ENCODE data around the gene TJP1.
"Not testable (repeated sequence)": the region's sequence is repeated elsewhere in the genome, so short reads cannot be mapped to it uniquely, and the experiment has no call there.

The TJP1 gene

DNA sequence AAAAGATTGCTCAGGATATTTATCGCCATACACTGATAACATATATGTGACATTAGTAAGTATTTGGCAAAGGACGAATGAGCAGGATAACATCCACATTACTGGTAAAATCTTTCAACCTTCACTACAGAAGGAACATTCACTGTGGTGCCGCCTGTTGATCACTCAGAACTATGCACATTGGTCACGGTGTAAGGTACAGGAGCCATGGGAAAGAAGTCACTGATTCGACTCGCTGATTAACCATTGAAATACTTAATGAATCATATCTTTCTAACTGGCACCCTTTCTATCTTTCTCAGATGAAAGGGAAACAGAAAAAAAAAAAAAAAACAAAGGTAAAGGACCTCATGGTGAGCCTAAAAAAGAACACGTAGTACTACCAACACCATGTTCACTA, 68.8 kb downstream of the TJP1 start:
- no peak for DNase-seq (ENCODE audit: low spot score)

DNA sequence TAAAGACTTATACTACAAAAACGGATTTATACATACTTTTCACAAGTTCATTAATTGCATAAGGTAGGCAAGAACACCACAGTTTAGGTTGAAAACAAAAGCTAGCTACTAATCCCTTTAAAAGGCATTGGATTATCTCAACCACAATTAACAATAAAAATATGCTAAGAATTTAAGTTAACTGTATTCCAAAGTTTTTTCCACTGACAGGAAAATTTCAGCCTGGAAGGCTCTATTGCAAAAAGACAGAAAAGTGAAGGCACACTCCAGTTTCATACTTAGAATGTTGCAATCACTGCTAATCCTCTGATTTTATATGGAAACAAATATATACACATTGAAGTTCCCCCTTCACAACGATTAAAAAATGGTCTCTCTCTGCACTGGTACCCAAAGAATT, 71.5 kb downstream of the TJP1 start:
- DNase-seq (ENCODE audit: low spot score): no peak

DNA sequence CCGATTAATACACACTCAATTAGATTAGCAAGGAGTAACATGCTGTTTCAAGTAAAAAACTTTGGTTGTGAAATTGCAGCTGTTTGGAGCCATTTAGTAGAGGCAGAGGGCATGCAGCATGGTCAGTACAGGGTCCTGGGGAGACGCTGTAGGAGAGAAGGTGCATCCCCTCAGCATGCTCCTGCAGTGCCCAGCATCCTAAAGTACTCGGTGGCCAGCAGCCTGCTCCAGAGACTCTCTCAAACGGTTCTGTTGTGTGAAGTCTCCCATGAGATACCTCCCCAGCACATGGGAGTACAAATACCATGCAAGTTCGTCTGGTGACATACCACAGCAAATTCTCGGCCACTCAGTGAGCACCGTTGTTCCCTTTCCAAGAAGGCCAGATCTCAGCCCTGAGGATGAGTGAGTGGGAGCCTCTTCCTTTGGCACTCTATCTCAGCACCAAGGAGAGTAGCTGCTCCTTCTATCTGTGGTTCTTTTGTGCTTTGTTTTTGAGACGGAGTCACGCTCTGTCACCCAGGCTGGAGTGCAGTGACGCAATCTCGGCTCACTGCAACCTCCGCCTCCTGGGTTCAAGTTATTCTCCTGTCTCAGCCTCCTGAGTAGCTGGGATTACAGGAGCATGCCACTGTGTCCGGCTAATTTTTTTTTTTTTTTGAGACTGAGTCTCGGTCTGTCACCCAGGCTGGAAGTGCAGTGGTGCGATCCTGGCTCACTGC, 72.7 kb downstream of the TJP1 start:
- DNase-seq (ENCODE audit: low spot score): no peak

DNA sequence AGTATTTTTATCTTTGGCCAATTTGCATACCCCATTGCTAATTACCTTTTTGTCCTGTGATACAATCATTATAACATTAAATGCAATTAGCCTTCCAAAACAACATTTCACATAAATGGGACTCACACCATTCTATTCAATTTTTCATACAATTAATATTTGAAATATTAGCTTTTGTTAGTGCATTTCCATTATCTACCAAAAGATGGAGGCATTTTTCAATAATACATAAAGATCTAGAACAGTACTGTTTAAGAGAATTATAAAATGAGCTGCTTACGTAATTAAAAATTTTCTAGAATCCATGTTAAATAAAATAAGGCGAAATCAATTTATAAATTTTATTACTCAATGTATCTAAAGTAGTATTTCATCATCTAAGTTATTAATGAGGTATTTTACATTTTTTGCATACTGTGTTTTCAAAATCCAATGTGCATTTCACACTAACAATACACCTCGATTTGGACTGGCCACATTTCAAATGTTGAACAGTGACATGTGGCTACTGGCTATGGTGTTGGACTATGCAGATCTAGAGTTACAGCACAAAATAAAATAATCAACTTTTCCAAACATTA, 74.3 kb downstream of the TJP1 start:
- DNase-seq (ENCODE audit: low spot score): no peak

DNA sequence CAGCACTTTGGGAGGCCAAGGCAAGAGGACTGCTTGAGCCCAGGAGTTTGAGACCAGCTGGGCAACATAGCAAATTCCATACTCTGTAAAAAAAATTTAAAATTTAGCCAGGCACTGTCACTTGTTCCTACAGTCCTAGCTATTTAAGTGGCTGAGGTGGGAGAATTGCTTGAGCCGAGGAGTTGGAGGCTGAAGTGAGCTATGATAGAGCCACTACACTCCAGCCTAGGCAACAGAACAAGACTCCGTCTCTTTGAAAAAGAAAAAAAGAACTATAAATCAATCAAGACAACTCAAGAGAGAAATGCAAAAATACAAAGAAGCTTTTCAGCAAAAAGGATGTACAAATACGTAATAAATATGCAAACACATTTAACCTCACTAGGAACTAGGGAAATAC, 78.8 kb downstream of the TJP1 start:
- no peak for DNase-seq (ENCODE audit: low spot score)

DNA sequence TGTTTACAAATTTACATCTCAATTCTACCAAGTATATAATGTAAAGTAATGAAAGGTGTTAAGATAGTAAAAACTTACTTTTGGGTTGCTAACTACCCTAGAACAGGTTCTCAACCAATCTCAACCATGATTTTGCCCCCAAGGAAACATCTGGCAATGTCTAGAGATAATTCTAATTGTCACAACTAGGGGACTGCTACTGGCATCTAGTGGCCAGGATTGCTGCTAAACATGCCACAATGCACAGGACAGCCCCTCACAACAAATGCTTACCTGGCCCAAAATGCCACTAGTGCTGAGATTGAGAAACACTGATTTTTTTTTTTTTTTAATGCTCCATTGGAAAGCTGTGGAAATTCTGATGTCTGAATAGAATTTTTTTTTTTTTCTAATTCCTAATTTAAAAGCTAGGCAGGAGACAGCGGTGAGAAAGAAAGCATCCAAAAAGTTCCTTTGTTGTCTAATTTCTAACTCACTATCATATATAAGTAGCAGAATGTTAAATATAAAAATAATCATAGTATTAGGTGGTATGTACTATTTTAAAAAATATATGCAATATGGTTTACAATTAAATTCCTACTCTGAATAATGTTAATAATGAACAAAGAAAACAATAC, 81.5 kb downstream of the TJP1 start:
- DNase-seq (ENCODE audit: low spot score): no peak

DNA sequence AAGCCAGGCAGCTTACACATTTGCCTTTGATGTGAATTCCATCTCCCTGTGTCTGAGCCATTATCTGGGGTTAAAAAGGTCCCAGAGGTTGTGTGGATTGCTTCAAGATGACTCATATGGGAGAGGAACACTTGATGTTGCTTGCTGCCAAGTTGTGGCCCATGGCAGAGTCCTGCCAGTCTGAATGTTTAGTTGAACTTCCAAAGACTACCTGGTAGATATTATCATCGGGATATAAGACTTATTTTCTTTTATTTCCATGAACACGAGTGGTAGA, 85.6 kb downstream of the TJP1 start:
- DNase-seq (ENCODE audit: low spot score): no peak

DNA sequence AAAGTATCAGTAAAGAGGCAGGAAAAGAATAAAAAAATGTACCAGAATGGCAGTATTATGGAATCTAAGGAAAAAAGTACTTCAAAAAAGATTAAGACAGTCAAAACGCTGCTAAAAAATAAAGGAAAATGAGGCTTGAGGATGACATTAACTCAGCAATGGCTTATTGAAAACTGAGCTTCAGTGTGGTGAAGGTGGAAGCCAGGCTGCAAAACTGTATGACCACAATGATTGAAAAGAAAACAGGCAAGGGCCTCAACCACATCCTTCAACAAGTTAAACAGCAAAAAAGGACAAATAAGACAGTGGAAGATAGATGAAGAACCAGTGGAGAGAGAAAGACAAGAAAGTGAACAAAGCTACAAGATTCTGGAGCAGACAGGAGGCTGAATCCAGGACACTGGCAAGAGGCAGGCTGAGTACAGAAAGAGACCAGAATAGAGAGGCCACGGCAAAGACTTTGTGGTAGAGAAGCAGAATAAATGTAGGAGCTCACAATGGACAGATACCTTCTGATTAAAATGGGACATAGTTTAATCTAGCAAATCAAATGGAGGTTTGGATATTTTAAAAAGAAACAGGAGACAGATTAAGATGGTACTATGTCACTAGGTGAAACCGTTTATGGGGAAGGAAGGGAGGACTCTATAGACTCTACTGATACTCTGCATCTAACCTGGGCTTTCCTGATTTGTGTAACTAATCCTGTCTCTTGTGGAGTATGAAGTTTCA, 86.1 kb downstream of the TJP1 start:
- peak; percentile 60 for DNase-seq (ENCODE audit: low spot score)

DNA sequence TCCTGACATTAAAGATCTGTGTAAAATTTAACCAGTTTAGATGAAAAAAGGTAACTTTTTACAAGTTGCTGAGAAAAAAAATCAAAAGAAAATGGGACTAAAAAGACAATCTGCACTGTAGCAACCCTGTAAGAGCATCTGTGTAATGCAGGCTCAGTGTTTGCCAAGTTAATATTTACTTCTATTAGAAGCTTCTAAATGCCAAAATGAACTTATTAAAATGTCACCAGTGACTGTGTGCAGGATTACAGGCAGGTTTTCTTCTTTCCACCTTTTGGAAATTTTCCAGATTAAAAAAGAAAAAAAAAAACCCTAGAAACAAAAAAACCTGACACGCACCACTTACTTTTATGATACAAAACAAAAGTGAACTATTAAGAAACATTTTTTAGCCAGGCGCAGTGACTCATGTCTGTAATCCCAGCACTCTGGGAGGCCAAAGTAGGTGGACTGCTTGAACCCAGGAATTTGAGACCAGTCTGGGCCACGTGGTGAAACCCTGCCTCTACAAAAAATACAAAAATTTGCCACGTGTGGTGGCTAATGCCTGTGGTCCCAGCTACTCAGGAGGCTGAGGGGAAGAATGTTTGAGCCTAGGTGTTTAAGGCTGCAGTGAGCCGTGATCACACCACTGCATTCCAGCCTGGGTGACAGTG, 87.2 kb downstream of the TJP1 start:
- DNase-seq (ENCODE audit: low spot score): peak; percentile 9

DNA sequence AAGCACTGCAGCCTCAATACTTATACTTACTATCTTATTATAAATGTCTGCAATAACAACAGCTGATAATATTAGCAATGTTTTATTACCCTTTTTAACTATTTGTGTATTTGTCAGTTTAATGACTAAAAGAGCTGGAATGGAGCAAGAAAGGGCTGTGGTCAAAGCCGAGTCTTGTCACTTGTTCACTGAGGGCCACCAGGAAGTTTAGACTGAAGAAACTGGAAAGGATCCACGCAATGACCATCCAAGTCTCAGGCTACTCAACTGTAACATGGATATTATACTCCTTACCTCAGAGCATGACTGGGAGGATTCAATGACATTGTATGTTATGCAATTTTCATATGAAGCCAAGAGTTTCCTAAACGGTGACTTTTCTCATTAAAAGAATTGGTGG, 90.4 kb downstream of the TJP1 start:
- no peak for DNase-seq (ENCODE audit: low spot score)

DNA sequence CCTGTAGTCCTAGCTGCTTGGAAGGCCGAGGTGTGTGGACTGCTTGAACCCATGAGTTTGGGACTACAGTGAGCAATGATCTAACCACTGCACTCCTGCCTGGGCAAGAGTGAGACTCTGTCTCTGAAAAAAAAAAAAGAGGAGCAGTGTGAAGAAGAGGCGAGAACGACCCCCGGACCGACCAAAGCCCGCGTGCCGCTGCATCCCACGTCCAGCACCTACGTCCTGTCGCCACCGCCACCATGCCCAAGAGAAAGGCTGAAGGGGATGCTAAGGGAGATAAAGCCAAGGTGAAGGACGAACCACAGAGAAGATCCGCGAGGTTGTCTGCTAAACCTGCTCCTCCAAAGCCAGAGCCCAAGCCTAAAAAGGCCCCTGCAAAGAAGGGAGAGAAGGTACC, 91.8 kb downstream of the TJP1 start:
- DNase-seq (ENCODE audit: low spot score): not testable (repeated sequence)

DNA sequence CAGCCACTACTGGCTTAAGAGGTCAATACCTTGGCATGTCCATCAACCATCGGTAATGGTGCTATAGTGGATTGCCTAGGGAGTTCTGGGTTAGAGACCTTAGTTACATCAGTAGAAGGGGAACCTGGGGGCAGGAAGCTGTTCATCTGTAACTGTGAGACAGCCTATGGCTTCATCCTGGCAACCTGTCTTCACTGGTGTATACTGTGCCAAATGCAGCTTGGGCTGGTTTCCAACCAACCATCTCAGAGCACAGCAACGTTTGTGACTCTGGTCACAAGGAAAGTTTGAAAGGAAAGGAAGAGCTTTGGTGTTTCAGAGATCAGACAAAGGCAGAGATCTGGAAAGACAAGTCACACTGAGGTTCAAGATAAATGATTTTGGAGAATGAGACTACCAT, 93.8 kb downstream of the TJP1 start:
- DNase-seq (ENCODE audit: low spot score): no peak

DNA sequence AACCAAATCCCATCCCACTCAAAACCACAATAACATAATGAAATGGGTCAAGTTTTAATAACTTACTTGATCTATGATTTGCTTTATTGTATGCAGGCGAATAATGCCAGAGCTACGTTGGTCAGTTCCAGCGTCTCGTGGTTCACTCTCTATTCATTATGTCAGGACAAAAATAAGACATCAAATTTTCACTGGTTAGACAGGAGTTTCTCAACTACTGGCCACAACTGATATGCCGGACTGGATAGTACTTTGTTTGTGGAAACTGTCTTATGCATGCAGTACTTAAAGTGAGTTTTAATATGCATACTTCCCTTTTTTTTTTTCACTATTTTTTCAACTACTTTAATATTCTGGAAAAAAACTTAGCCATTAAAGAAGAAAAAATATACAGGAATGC, 94.4 kb downstream of the TJP1 start:
- DNase-seq (ENCODE audit: low spot score): no peak

DNA sequence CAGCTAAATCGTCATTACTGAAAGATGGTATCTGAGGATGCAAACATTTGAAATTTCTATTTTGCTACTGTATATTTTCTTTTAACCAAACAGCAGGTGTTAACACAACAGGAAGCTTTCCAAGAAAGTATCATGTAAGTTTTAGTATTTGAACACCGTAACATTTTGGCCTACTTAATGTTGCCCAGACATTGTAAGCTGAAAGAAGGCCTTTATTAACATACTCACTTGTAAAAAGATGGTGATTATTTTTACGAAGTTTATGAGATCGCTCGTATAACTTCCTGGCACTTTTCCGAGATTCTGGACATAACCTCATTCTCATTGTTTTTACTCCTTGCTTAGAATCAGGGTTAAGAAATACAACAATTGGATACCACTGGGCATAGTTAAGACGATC, 95.7 kb downstream of the TJP1 start:
- no peak for DNase-seq (ENCODE audit: low spot score)

DNA sequence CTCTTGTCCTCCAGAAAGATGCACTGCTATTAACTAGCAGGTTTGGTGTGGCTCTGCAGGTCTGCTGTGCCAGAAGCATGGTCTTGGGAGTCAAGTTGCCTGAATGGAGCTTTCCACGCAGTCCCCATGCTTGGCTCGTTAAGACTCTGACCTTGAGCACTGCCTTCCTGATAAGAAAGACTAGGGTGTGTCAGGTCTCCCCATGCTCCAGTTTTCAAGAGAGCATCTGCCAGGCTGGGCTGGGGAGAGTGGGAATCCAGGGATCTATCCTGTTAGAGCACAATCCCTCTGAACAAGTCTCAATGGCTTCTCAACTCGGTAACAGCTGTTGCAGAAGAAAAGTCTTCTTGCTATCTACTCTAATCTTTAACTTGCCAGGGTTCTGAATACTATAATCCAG, 98.2 kb downstream of the TJP1 start:
- DNase-seq (ENCODE audit: low spot score): no peak

DNA sequence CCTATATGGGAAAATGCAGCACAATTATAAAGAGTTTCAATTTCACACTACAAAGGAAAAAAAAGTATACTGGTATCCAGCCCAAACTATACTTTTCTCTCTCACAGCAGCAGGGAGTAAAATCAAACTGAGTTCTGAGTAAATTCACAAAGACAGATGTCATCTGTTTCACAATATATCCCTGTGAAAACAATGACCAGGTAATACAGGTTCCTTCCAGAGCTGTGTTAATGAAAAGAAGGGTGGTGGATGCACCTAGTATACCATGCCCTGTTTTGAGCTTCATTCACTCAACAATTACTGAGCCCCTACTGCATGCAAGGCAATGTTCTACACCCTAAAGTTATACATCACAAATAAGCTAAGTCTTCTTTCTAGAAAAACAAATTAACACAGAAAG, 108.5 kb downstream of the TJP1 start:
- DNase-seq (ENCODE audit: low spot score): no peak

DNA sequence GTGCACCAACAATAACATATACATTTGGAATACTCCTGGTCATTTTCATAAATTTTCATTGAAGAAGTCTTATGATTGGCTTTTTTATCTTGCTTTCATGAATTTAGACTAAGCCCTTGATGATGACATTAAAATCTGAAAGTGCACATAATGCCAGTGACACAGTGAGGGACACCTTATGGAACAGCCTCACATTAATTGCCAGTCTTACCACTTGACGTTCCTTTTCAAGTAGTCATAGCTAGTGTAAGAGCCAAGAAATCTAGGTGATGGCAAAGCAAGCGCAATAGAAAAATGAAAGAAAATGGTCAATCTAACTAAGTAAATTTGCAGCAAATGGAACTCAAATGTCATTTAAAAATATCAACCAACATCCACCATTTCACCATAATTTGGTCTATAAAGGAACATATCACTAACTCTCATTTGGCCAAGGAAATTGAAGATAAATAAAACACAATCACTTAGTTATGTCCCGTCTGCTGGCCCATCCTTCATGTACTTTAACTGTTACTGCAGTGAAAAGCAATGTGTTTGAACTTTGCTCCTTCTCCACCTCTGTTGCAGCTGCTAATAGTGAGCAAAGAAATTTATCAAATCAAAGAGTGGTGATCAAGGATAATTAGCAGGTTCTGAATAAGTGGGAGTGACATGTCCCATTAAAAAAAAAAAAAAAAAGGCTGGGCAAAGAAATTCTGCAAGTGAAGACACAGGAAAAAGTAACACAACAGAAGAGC, 110.0 kb downstream of the TJP1 start:
- no peak for DNase-seq (ENCODE audit: low spot score)

DNA sequence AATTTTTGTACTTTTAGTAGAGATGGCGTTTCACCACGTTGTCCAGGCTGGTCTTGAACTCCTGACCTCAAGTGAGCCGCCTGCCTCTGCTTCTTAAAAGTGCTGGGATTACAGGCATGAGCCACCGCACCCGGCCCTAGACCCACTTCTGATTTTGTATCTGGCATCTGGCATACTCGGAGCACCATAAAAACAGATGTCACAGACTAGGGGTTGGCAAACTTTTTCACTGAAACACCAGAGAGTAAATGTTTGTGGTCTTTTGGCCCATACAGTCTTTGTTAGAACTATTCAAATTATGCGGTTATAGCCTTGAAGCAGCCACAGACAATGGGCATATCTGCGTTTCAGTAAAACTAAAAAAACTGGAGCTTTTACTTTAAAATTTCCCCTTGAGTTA, 110.7 kb downstream of the TJP1 start:
- DNase-seq (ENCODE audit: low spot score): no peak

DNA sequence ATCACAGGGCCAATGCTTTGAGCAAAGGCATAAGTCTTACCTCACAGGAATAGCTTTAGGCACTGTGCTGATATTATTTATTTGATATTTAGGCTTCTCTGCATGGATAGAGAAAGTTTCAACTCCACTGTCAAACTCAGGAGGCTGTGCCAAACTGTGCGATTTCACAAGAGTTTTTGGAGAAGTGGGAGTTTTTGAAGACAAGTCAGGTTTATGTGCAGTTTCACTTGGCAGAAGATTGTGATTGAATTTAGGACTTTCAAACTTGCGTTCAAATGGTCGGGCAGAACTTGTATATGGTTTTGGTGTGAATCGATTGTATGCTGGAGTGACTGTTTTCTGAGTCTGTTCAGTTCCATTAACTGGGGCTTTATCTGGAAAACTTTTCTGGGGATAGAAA, 113.7 kb downstream of the TJP1 start:
- DNase-seq (ENCODE audit: low spot score): no peak

DNA sequence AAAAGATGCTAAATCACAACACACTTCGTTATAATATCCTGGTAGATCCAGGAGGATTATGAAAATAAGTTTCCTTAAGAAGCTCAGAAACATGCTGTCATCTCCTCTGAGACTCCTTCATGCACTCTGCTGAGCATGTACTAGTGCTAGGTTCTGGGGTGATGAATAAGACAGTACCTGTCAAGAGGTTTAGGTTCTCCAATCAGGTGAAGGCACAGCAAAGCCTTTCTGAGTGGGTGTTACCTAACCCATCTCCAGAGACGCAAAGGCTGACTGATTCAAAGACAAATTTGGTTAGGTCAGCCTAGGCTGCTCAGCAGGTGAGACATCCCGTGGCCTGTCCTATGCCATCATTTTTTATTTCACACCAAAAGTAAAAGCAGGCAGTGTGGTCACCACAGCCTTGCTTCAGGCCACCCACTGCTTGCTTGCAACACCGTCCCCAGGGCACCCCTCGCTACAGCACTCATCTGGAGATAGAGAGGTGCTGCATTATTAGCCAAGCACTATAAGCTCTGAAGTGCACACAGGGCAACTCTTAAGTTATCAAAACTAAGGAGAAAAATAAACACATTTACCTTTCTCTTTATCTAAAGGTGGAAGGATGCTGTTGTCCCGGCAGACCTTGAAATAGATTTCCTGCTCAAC, 117.2 kb downstream of the TJP1 start:
- no peak for DNase-seq (ENCODE audit: low spot score)

DNA sequence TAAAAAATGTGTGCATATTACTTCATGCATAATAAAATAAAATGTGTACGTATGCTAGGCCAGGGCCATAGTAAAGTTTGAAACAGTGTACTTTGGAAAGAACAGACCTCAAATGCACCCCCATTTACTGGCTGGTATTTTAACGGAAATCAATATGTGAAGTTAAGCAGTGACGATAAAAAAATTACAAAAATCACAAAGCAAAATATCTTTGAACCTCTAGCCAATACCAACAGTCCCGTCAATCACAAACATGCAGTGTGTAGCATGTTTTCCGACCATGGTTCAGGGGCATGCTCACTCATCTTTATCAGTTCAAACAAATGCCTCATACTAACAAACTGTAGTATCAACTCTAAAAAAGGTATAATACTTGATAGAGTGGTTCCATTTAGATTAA, 121.1 kb downstream of the TJP1 start:
- DNase-seq (ENCODE audit: low spot score): no peak

DNA sequence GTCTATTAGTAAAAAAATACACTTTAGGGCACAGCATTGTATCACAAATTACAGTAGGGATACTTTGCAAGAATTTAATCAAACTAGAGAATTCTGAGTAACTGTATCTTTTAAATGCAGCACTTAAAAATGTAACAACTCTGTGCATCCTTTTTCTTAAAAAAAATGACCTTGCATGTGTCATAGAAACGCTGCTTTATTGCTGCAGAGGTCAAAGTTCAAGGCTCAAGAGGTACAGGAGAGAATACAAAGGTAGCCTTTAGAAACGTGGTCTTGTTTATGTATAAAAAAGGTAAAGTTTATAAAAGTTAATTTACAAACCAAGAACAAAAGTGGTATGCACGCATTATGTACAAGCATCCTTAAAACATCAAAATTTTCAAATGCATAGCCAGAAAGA, 122.0 kb downstream of the TJP1 start:
- no peak for DNase-seq (ENCODE audit: low spot score)
